Mesothelial cell of epicardium (in vitro differentiated cells): ENCODE data around the gene KRTAP10-7. TPM values are rescaled to one million over a fixed set of nuclear protein-coding genes. Genes with fewer than 3 reads are reported as not detected.
A peak's percentile ranks its signal among the peaks of the same experiment; 100 is the strongest.
"Not testable (repeated sequence)": the region's sequence is repeated elsewhere in the genome, so short reads cannot be mapped to it uniquely, and the experiment has no call there.

Source experiments
- DNase-seq, 2 experiments: peaks; one replicate each; pipeline ENCODE4 v3.0.0; 2021; ENCODE audit warnings: low spot score in 2 of 2; ENCODE audit not compliant: unreplicated experiment in 2 of 2
- H3K27ac Mint-ChIP-seq: 2 replicates; pipeline ENCODE4 v1.8.0; 2021; ENCODE audit warnings: mixed read lengths
- H3K27me3 Mint-ChIP-seq: 2 replicates; pipeline ENCODE4 v1.8.0; 2021; ENCODE audit warnings: low read depth, mixed read lengths
- H3K36me3 Mint-ChIP-seq: 2 replicates; pipeline ENCODE4 v1.8.0; 2021; ENCODE audit warnings: mixed read lengths
- H3K4me1 Mint-ChIP-seq: 2 replicates; pipeline ENCODE4 v1.8.0; 2021; ENCODE audit warnings: mixed read lengths
- H3K4me3 Mint-ChIP-seq: 2 replicates; pipeline ENCODE4 v1.8.0; 2021; ENCODE audit warnings: mild to moderate bottlenecking, moderate library complexity, mixed read lengths
- H3K9me3 Mint-ChIP-seq: 2 replicates; pipeline ENCODE4 v1.8.0; 2021; ENCODE audit warnings: mixed read lengths
- total RNA-seq: library from RNA; stranded (reverse); gene quantifications from 3 replicates; pipeline ENCODE4 v1.2.1, GENCODE V29; 2021
- TF ChIP-seq, protein P1 (sequence below): fragments of 200-600 bp; sonication (generic); IDR thresholded peaks from one replicate; pipeline ENCODE4 v1.5.0; 2021; ENCODE audit warnings: antibody characterized with exemption; ENCODE audit not compliant: unreplicated experiment

Gene KRTAP10-7
- total RNA-seq = not detected in 3 replicates

GRCh38 chr21:44600118-44600978, at the start of gene KRTAP10-7:
Gene KRTAP10-7 (plus strand): TSS chr21:44600597. CDS start chr21:44600622, 25 bp downstream.
- not testable (repeated sequence) for H3K4me3 Mint-ChIP-seq, H3K36me3 Mint-ChIP-seq, H3K27ac Mint-ChIP-seq, DNase-seq, H3K4me1 Mint-ChIP-seq
- Mint-ChIP-seq H3K9me3 (peaks cover 21% of the 10 kb centered on the region), H3K27me3 (peaks cover 14% of the 10 kb centered on the region)

- no peak overlapping the region for H3K4me3 Mint-ChIP-seq
- H3K9me3 Mint-ChIP-seq = peaks cover 24% of the 10 kb centered on the region
- TF ChIP-seq, protein P1, sequence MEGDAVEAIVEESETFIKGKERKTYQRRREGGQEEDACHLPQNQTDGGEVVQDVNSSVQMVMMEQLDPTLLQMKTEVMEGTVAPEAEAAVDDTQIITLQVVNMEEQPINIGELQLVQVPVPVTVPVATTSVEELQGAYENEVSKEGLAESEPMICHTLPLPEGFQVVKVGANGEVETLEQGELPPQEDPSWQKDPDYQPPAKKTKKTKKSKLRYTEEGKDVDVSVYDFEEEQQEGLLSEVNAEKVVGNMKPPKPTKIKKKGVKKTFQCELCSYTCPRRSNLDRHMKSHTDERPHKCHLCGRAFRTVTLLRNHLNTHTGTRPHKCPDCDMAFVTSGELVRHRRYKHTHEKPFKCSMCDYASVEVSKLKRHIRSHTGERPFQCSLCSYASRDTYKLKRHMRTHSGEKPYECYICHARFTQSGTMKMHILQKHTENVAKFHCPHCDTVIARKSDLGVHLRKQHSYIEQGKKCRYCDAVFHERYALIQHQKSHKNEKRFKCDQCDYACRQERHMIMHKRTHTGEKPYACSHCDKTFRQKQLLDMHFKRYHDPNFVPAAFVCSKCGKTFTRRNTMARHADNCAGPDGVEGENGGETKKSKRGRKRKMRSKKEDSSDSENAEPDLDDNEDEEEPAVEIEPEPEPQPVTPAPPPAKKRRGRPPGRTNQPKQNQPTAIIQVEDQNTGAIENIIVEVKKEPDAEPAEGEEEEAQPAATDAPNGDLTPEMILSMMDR = no peak
- peaks cover 7% of the 10 kb centered on the region for H3K36me3 Mint-ChIP-seq
- H3K4me1 Mint-ChIP-seq = peaks cover 35% of the 10 kb centered on the region
- DNase-seq = no peak
- no peaks in the 10 kb centered on the region for H3K27me3 Mint-ChIP-seq
- H3K27ac Mint-ChIP-seq = no peak overlapping the region
Measured at GRCh38 chr21:44550807-44551206, 49.6 kb upstream of the KRTAP10-7 start.

- H3K27ac Mint-ChIP-seq = peak within 1 kb of the TSS; percentile 59
- no peak within 1 kb of the TSS for H3K4me3 Mint-ChIP-seq
- peak in 1 of 2 experiments; percentile 34 for DNase-seq
- peaks cover 7% of the 10 kb centered on the region for H3K36me3 Mint-ChIP-seq
- H3K4me1 Mint-ChIP-seq = peaks cover 35% of the 10 kb centered on the region
- H3K27me3 Mint-ChIP-seq = no peaks in the 10 kb centered on the region
- peaks cover 23% of the 10 kb centered on the region for H3K9me3 Mint-ChIP-seq
- TF ChIP-seq, protein P1 = no peak
Measured at GRCh38 chr21:44551340-44551961, 48.9 kb upstream of the KRTAP10-7 start, which contains the start of gene KRTAP10-2. Gene KRTAP10-2 (minus strand): TSS chr21:44551505. CDS start chr21:44551458, 47 bp downstream.

GRCh38 chr21:44552136-44552535, 48.3 kb upstream of the KRTAP10-7 start:
- DNase-seq = no peak
- Mint-ChIP-seq H3K27me3 (no peaks in the 10 kb centered on the region), H3K36me3 (peaks cover under 1% of the 10 kb centered on the region), H3K9me3 (peaks cover 16% of the 10 kb centered on the region), H3K27ac (peak overlapping the region; percentile 59), H3K4me1 (peaks cover 38% of the 10 kb centered on the region), H3K4me3 (no peak overlapping the region)
- TF ChIP-seq, protein P1 = no peak

DNA sequence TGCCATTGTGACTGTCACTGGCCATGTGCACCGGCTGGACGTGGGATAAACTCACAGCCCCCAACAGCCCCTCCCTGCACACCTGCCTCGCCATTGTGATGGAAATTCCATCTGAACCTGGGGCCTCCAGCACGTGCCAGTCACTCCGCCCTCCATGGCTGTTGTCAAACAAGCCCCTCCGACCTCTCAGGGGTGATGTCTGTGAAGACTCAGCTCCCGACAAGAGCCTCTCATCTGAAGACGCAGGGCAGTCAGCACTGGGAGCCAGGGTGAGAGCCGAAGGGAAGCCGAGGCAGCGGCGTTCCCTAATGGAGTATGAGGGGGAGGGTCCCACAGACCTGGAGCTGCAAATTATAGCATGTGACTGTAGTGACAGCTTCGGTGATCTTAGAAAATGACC, 47.7 kb upstream of the KRTAP10-7 start:
- DNase-seq = no peak

More for the DNA sequence above, 47.7 kb upstream of the KRTAP10-7 start:
- Mint-ChIP-seq H3K9me3 (peaks cover 11% of the 10 kb centered on the region), H3K27ac (peak overlapping the region; percentile 17), H3K4me3 (no peak overlapping the region), H3K36me3 (no peaks in the 10 kb centered on the region), H3K27me3 (peaks cover under 1% of the 10 kb centered on the region), H3K4me1 (peaks cover 43% of the 10 kb centered on the region)
- TF ChIP-seq, protein P1 = no peak
